ENCODE measurements around the gene MOB1B.
"Not testable (repeated sequence)": the region's sequence is repeated elsewhere in the genome, so short reads cannot be mapped to it uniquely, and the experiment has no call there.

Gene MOB1B

DNA sequence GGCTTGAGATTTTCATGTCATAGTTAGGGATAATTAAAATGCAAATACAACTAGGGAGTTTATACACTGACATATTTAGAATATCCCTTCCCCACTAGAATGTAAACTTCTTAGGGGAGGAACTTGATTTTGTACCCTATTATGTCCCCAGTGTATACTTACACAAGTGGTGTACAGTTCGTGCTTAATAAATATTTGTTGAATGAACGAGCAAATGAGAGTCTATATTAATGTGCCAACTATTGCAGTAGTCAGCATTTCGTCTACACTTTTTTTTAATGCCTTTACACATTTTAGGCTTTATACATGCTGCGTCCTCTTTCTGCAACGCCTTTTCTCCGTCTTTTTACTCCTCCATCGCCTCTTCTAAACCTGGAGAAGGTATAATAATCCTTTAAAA lies 8.4 kb upstream of the MOB1B start:
- ATAC-seq (replicated peaks; ENCODE audit: extremely low read depth, poor library complexity, severe bottlenecking) (no peak), DNase-seq (ENCODE audit: low spot score in 2 of 2) (no peak)
- Mint-ChIP-seq H3K9me3 (no peaks in the 10 kb centered on the region), H3K4me1 (no peaks in the 10 kb centered on the region), H3K27ac (ENCODE audit: low read depth) (no peak overlapping the region), H3K27me3 (peaks cover 8% of the 10 kb centered on the region), H3K36me3 (ENCODE audit: insufficient read depth) (no peaks in the 10 kb centered on the region), H3K4me3 (no peak overlapping the region)

GRCh38 chr4:70895405-70895804 lies 6.8 kb upstream of the MOB1B start:
- no peaks in the 10 kb centered on the region for H3K9me3 Mint-ChIP-seq
- H3K27ac Mint-ChIP-seq (ENCODE audit: low read depth), result no peak overlapping the region
- peaks cover 3% of the 10 kb centered on the region for H3K36me3 Mint-ChIP-seq (ENCODE audit: insufficient read depth)
- no peaks in the 10 kb centered on the region for H3K4me1 Mint-ChIP-seq
- ATAC-seq (replicated peaks; ENCODE audit: extremely low read depth, poor library complexity, severe bottlenecking) (no peak), DNase-seq (ENCODE audit: low spot score in 2 of 2) (no peak)
- peaks cover 8% of the 10 kb centered on the region for H3K27me3 Mint-ChIP-seq
- no peak overlapping the region for H3K4me3 Mint-ChIP-seq

GRCh38 chr4:70895811-70896491 lies 6.2 kb upstream of the MOB1B start:
- Mint-ChIP-seq H3K36me3 (ENCODE audit: insufficient read depth) (peaks cover 3% of the 10 kb centered on the region), H3K27ac (ENCODE audit: low read depth) (no peak overlapping the region), H3K4me3 (no peak overlapping the region), H3K4me1 (no peaks in the 10 kb centered on the region), H3K9me3 (no peaks in the 10 kb centered on the region), H3K27me3 (peaks cover 8% of the 10 kb centered on the region)
- ATAC-seq (replicated peaks; ENCODE audit: extremely low read depth, poor library complexity, severe bottlenecking) (no peak), DNase-seq (ENCODE audit: low spot score in 2 of 2) (no peak)

DNA sequence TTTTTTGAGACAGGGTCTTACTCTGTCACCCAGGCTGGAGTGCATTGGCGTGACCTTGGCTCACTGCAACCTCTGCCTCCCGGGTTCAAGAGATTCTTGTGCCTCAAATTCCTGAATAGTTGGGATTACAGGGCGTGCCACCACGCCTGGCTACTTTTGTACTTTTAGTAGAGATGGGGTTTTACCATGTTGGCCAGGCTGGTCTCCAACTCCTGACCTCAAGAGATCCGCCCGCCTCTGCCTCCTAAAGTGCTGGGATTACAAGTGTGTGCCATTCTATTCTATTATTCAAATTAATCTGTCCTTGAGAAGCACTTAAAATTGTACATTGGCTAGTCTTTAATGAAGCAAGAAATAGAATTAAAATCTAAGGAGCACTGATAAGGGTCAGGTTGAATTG lies 3.6 kb upstream of the MOB1B start:
- not testable (repeated sequence) for H3K27ac Mint-ChIP-seq (ENCODE audit: low read depth); ATAC-seq (replicated peaks; ENCODE audit: extremely low read depth, poor library complexity, severe bottlenecking)

DNA sequence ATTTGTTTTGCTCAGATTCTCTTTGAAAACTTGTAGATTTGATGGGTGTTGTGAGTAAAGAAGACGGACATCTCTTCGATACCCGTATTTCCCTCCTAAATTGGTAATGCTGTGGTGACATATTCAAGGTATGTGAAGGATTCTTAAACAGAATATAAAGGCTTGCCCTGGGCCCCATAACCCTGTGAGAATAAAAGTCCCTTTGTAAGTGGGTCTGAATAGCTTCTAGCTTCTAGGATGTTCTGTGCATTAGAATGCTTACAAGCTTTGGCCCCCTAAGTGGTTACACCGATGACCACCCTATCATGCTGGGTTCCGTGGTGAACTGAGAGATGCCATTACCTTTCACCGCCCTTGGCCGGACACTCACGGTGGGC lies 574 bp upstream of the MOB1B start:
- H3K27me3 Mint-ChIP-seq, result no peaks in the 10 kb centered on the region
- DNase-seq (ENCODE audit: low spot score in 2 of 2), result no peak
- H3K27ac Mint-ChIP-seq (ENCODE audit: low read depth), result peak overlapping the region; percentile 88
- no peaks in the 10 kb centered on the region for H3K9me3 Mint-ChIP-seq
- peaks cover 9% of the 10 kb centered on the region for H3K36me3 Mint-ChIP-seq (ENCODE audit: insufficient read depth)
- H3K4me1 Mint-ChIP-seq, result peaks cover 35% of the 10 kb centered on the region
- peak; percentile 10 for ATAC-seq (replicated peaks; ENCODE audit: extremely low read depth, poor library complexity, severe bottlenecking)
- H3K4me3 Mint-ChIP-seq, result peak overlapping the region; percentile 96

More for the DNA sequence above, 3.6 kb upstream of the MOB1B start:
- H3K36me3 Mint-ChIP-seq (ENCODE audit: insufficient read depth); DNase-seq (ENCODE audit: low spot score in 2 of 2); H3K27me3 Mint-ChIP-seq; H3K4me3 Mint-ChIP-seq; H3K9me3 Mint-ChIP-seq: not testable (repeated sequence)
- peaks cover 19% of the 10 kb centered on the region for H3K4me1 Mint-ChIP-seq

- Mint-ChIP-seq H3K27me3 (no peaks in the 10 kb centered on the region), H3K4me1 (peaks cover 40% of the 10 kb centered on the region), H3K36me3 (ENCODE audit: insufficient read depth) (peaks cover 9% of the 10 kb centered on the region), H3K4me3 (peak overlapping the region; percentile 96), H3K27ac (ENCODE audit: low read depth) (peak overlapping the region; percentile 88), H3K9me3 (no peaks in the 10 kb centered on the region)
- DNase-seq (ENCODE audit: low spot score in 2 of 2), result peak in 1 of 2 donors; percentile 18
- ATAC-seq (replicated peaks; ENCODE audit: extremely low read depth, poor library complexity, severe bottlenecking), result peak; percentile 41
Measured at GRCh38 chr4:70902577-70903290, 565 bp downstream of the MOB1B start.

- H3K4me3 Mint-ChIP-seq, result peak overlapping the region; percentile 96
- H3K4me1 Mint-ChIP-seq, result peaks cover 40% of the 10 kb centered on the region
- H3K9me3 Mint-ChIP-seq, result no peaks in the 10 kb centered on the region
- DNase-seq (ENCODE audit: low spot score in 2 of 2) (no peak), ATAC-seq (replicated peaks; ENCODE audit: extremely low read depth, poor library complexity, severe bottlenecking) (no peak)
- H3K27ac Mint-ChIP-seq (ENCODE audit: low read depth), result peak overlapping the region; percentile 88
- H3K27me3 Mint-ChIP-seq, result no peaks in the 10 kb centered on the region
- peaks cover 9% of the 10 kb centered on the region for H3K36me3 Mint-ChIP-seq (ENCODE audit: insufficient read depth)
Measured at GRCh38 chr4:70903291-70903603, 1.1 kb downstream of the MOB1B start.

- H3K27ac Mint-ChIP-seq (ENCODE audit: low read depth), result no peak overlapping the region
- peaks cover 19% of the 10 kb centered on the region for H3K4me1 Mint-ChIP-seq
- DNase-seq (ENCODE audit: low spot score in 2 of 2) (no peak), ATAC-seq (replicated peaks; ENCODE audit: extremely low read depth, poor library complexity, severe bottlenecking) (no peak)
- H3K27me3 Mint-ChIP-seq, result no peaks in the 10 kb centered on the region
- H3K4me3 Mint-ChIP-seq, result no peak overlapping the region
- peaks cover 3% of the 10 kb centered on the region for H3K36me3 Mint-ChIP-seq (ENCODE audit: insufficient read depth)
- H3K9me3 Mint-ChIP-seq, result no peaks in the 10 kb centered on the region
Measured at GRCh38 chr4:70908993-70909556, 6.9 kb downstream of the MOB1B start.

DNA sequence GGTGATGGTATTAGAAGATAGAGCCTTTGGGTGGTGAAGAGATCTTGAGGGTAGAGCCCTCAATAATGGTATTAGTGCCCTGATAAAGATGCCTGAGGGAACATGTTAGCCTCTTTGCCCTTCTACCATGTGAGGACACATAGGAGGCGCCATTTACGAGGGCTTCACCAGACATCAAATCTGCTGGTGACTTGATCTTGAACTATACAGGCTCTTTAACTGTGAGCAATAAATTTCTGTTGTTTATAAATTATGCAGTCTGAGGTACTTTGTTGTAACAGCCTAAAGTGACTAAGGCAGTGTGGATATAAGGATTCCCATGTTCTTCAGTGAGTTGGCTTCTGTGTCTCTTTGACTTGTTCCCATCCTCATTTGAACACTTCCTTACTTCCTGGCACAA lies 11.8 kb downstream of the MOB1B start:
- peaks cover 2% of the 10 kb centered on the region for H3K36me3 Mint-ChIP-seq (ENCODE audit: insufficient read depth)
- no peak overlapping the region for H3K4me3 Mint-ChIP-seq
- H3K27me3 Mint-ChIP-seq, result no peaks in the 10 kb centered on the region
- H3K27ac Mint-ChIP-seq (ENCODE audit: low read depth), result no peak overlapping the region
- no peaks in the 10 kb centered on the region for H3K9me3 Mint-ChIP-seq
- no peak for DNase-seq (ENCODE audit: low spot score in 2 of 2)
- peaks cover 14% of the 10 kb centered on the region for H3K4me1 Mint-ChIP-seq
- ATAC-seq (replicated peaks; ENCODE audit: extremely low read depth, poor library complexity, severe bottlenecking), result no peak

- Mint-ChIP-seq H3K4me3 (no peak overlapping the region), H3K27ac (ENCODE audit: low read depth) (no peak overlapping the region), H3K9me3 (no peaks in the 10 kb centered on the region), H3K27me3 (no peaks in the 10 kb centered on the region), H3K4me1 (peaks cover 14% of the 10 kb centered on the region), H3K36me3 (ENCODE audit: insufficient read depth) (peaks cover 2% of the 10 kb centered on the region)
- ATAC-seq (replicated peaks; ENCODE audit: extremely low read depth, poor library complexity, severe bottlenecking), result no peak
- no peak for DNase-seq (ENCODE audit: low spot score in 2 of 2)
Measured at GRCh38 chr4:70914631-70915030, 12.5 kb downstream of the MOB1B start.

DNA sequence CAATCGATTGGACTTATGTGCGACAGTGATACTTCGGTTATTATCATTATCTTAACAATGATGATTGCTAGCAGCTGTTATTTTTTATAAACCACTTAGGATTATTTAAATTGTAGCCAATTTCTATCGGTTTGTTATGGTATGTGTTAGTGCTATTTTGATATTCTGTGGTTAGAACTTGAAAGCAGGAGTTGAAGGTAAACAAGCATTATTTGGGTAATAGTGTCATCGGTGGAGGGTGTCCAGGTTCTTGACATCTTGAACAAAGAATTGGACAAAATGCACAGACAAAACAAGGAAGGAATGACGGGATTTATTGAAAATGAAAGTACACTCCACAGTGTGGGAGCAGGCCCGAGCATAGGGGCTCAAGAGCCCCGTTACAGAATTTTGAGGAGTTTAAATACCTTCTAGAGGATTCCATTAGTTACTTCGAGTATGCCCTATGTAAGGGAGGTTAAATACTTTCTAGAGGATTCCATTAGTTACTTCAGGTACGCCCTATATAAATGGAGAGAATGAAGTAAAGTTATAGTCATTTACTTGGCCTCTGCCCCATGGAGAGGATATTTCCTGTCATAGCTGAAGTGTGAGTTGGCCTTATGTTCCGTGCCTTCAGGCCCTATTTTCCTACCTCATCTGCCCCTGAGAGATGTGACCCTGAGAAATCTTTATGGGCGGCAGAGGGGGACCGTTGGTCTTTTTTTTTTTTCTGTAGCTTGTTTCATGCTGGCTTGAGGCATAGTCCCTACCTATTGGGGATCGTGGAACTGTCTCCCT lies 13.1 kb downstream of the MOB1B start:
- H3K4me1 Mint-ChIP-seq, result peaks cover 14% of the 10 kb centered on the region
- no peak overlapping the region for H3K4me3 Mint-ChIP-seq
- H3K36me3 Mint-ChIP-seq (ENCODE audit: insufficient read depth), result peaks cover 2% of the 10 kb centered on the region
- no peak overlapping the region for H3K27ac Mint-ChIP-seq (ENCODE audit: low read depth)
- DNase-seq (ENCODE audit: low spot score in 2 of 2), result no peak
- no peaks in the 10 kb centered on the region for H3K9me3 Mint-ChIP-seq
- no peak for ATAC-seq (replicated peaks; ENCODE audit: extremely low read depth, poor library complexity, severe bottlenecking)
- no peaks in the 10 kb centered on the region for H3K27me3 Mint-ChIP-seq

DNA sequence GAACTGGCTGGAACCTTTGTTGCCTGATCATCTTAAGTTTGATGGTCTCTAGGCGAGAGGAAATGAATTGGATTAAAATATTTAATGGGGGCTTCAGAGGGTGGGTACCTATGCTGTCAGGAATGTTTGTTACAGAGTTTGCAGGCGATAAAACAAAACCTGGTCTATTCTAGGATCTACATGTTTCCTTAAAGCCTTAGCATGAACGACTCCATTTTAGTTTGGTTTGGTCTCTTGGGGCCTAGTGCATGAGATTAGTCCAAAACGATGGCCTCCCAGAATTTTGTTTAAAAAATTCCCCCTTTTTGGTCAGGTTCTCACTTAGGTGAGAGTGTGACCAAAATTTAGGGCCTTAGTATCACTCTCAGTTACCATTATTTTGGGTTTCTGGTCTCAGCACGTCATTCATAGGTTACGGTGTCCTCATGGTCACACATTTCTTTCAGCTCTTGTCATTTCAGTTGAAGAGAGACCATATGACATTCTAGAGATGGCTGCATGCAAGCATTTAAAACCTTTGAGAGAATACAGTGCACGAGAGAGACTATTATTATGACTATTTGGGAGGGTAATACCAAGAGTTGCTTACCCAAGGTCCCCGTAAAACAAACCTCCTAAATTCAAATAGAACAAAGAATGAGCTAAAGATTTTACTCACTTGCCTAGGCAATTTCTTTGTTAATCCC lies 13.8 kb downstream of the MOB1B start:
- ATAC-seq (replicated peaks; ENCODE audit: extremely low read depth, poor library complexity, severe bottlenecking) (no peak), DNase-seq (ENCODE audit: low spot score in 2 of 2) (no peak)
- Mint-ChIP-seq H3K27ac (ENCODE audit: low read depth) (no peak overlapping the region), H3K4me1 (peaks cover 14% of the 10 kb centered on the region), H3K27me3 (no peaks in the 10 kb centered on the region), H3K4me3 (no peak overlapping the region), H3K36me3 (ENCODE audit: insufficient read depth) (peaks cover 2% of the 10 kb centered on the region), H3K9me3 (no peaks in the 10 kb centered on the region)

Measured in central memory CD8-positive, alpha-beta T cell (primary cell).